Loucy (cell line): ENCODE data around the gene KIDINS220.

Experiments used
- EZH2phosphoT487 ChIP-seq: fragments of 200-600 bp; IDR thresholded peaks from 2 replicates; pipeline ENCODE4 v1.6.1; 2018; ENCODE audit warnings: antibody characterized with exemption, mild to moderate bottlenecking, moderate library complexity, borderline replicate concordance
- TF ChIP-seq, protein P1 (sequence below): fragments of 200-600 bp; sonication (generic); conservative IDR thresholded peaks from 2 replicates; pipeline ENCODE4 v1.5.1; 2014; ENCODE audit warnings: mild to moderate bottlenecking, antibody characterized with exemption, low read length

DNA sequence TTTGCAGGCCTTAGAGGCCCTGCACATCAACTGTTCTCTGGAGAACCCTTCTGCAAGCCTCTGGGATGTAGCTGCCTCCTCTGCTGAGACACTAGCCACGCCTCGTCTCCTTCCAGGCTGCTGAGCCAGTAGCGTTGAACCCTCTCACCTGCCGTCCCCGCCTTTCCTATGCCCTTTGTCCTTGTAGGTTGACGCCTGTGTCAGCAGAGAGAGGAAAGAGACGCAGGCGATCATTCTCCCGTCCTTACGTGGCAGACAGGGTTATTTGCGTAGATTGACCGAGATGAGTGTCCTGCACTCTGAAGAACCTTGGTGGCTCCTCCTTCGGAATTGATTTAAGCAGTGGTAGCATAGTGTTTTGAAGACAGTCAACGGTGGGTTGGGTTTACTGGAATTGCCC, 127.8 kb downstream of the KIDINS220 start:
- TF ChIP-seq, protein P1, sequence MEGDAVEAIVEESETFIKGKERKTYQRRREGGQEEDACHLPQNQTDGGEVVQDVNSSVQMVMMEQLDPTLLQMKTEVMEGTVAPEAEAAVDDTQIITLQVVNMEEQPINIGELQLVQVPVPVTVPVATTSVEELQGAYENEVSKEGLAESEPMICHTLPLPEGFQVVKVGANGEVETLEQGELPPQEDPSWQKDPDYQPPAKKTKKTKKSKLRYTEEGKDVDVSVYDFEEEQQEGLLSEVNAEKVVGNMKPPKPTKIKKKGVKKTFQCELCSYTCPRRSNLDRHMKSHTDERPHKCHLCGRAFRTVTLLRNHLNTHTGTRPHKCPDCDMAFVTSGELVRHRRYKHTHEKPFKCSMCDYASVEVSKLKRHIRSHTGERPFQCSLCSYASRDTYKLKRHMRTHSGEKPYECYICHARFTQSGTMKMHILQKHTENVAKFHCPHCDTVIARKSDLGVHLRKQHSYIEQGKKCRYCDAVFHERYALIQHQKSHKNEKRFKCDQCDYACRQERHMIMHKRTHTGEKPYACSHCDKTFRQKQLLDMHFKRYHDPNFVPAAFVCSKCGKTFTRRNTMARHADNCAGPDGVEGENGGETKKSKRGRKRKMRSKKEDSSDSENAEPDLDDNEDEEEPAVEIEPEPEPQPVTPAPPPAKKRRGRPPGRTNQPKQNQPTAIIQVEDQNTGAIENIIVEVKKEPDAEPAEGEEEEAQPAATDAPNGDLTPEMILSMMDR, result no peak
- TF ChIP-seq EZH2phosphoT487, result no peak
